Adrenal gland (tissue), 5 donors: Measurements from ENCODE around the gene ZKSCAN3.
A peak's percentile ranks its signal among the peaks of the same experiment; 100 is the strongest.

ENCODE experiments used
- POLR2A ChIP-seq, 2 donors: fragments of 450-650 bp; IDR thresholded peaks; one replicate each; pipeline ENCODE4 v1.6.1; 2017; ENCODE audit warnings: antibody characterized with exemption in 2 of 2, mild to moderate bottlenecking in 2 of 2, moderate library complexity in 1 of 2
- TF ChIP-seq, protein P1 (sequence below), 6 experiments: fragments of 450-650 bp in 4 of 6; fragments of 200-600 bp in 2 of 6; sonication (generic) in 1 of 6; IDR thresholded peaks; 1 replicate in 5 of 6; 2 replicates in 1 of 6; pipeline versions ENCODE4 v1.5.1 to v1.8.0; 2016 to 2021; ENCODE audit warnings: antibody characterized with exemption in 6 of 6, mild to moderate bottlenecking in 2 of 6, moderate library complexity in 1 of 6
- donor health status: DM: no; HTN: no; CAD: no.

DNA sequence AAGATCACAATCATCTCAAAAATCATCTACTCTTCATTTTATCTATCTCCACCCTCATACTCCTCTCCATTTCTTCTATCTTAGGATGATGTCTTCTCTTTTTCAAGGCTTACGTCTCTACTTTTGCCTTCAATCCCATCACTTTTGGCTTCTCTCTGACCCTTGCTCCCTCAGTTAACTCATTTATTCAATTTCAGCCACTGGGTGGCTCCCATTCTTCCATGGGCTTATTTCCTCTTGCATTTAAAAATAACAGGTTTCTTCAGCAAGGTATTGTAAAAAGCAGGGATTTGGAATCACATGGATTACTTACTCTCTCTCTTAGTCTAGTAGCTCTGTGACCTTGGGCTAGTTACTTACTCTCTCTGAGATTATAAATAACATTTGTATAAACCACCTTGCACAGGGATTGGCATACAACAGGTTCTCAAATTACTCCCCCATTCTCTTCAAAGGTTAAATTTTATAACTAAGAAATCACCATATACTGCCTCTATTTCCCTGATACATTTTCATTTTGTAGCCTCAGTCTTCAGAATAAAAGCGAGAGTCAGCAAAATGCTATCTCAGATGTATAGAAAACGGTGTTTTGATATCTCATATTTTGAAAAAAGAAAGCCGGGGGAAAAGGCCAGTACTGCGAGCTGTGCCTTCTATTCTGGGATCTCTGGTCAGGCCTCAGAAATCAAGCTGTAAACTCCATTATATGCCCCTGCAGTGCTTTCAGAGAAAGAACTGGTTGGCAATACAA is 44.3 kb downstream of the ZKSCAN3 start:
- TF ChIP-seq, protein P1, sequence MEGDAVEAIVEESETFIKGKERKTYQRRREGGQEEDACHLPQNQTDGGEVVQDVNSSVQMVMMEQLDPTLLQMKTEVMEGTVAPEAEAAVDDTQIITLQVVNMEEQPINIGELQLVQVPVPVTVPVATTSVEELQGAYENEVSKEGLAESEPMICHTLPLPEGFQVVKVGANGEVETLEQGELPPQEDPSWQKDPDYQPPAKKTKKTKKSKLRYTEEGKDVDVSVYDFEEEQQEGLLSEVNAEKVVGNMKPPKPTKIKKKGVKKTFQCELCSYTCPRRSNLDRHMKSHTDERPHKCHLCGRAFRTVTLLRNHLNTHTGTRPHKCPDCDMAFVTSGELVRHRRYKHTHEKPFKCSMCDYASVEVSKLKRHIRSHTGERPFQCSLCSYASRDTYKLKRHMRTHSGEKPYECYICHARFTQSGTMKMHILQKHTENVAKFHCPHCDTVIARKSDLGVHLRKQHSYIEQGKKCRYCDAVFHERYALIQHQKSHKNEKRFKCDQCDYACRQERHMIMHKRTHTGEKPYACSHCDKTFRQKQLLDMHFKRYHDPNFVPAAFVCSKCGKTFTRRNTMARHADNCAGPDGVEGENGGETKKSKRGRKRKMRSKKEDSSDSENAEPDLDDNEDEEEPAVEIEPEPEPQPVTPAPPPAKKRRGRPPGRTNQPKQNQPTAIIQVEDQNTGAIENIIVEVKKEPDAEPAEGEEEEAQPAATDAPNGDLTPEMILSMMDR (IDR thresholded peaks at IDR 0.05), result peak in 2 of 6 experiments; percentile 10 to 23
- TF ChIP-seq POLR2A (IDR thresholded peaks at IDR 0.05), result no peak
